CD4-positive, alpha-beta T cell treated with Interferon gamma for 1 hour (primary cell): Measurements from ENCODE around the gene KIF14.
A peak's percentile ranks its signal among the peaks of the same experiment; 100 is the strongest.

Experiments used
- DNase-seq: peaks from one replicate; pipeline ENCODE4 v3.0.0-alpha.2; 2020

Gene KIF14

GRCh38 chr1:200620273-200621131 lies at the start of gene KIF14:
KIF14 (minus strand) TSS chr1:200620751; CDS start chr1:200618723, 2,028 bp downstream.
- peak; percentile 93 for DNase-seq

GRCh38 chr1:200669314-200670241 lies 49.0 kb upstream of the KIF14 start, which contains the start of gene DDX59:
DDX59 (minus strand) TSS chr1:200669907; CDS start chr1:200666740, 3,167 bp downstream.
- DNase-seq, result peak; percentile 92

- DNase-seq, result no peak
Measured at GRCh38 chr1:200668514-200669313, 48.2 kb upstream of the KIF14 start.

GRCh38 chr1:200666309-200666708 lies 45.8 kb upstream of the KIF14 start:
- no peak for DNase-seq

- DNase-seq, result no peak
Measured at GRCh38 chr1:200665861-200666260, 45.3 kb upstream of the KIF14 start.

- no peak for DNase-seq
Measured at GRCh38 chr1:200660719-200661118, 40.2 kb upstream of the KIF14 start.

GRCh38 chr1:200659269-200659668 lies 38.7 kb upstream of the KIF14 start:
- no peak for DNase-seq

- DNase-seq, result no peak
Measured at GRCh38 chr1:200658037-200658818, 37.7 kb upstream of the KIF14 start.

- DNase-seq, result no peak
Measured at GRCh38 chr1:200654660-200655059, 34.1 kb upstream of the KIF14 start.

- DNase-seq, result no peak
Measured at GRCh38 chr1:200653022-200653462, 32.5 kb upstream of the KIF14 start.

GRCh38 chr1:200652378-200652777 lies 31.8 kb upstream of the KIF14 start:
- DNase-seq, result no peak

- no peak for DNase-seq
Measured at GRCh38 chr1:200646515-200646914, 26.0 kb upstream of the KIF14 start.

- no peak for DNase-seq
Measured at GRCh38 chr1:200644021-200644420, 23.5 kb upstream of the KIF14 start.

- no peak for DNase-seq
Measured at GRCh38 chr1:200642481-200642880, 21.9 kb upstream of the KIF14 start.

GRCh38 chr1:200640963-200641401 lies 20.4 kb upstream of the KIF14 start:
- DNase-seq, result no peak

GRCh38 chr1:200640373-200640962 lies 19.9 kb upstream of the KIF14 start:
- DNase-seq, result no peak

GRCh38 chr1:200638073-200638472 lies 17.5 kb upstream of the KIF14 start:
- no peak for DNase-seq

GRCh38 chr1:200636681-200637080 lies 16.1 kb upstream of the KIF14 start:
- no peak for DNase-seq

- no peak for DNase-seq
Measured at GRCh38 chr1:200634261-200635122, 13.9 kb upstream of the KIF14 start.

- no peak for DNase-seq
Measured at GRCh38 chr1:200631375-200631774, 10.8 kb upstream of the KIF14 start.
